CD4-positive, alpha-beta memory T cell (primary cell): Measurements from ENCODE around the gene NEURL3. TPM values are rescaled to one million over a fixed set of nuclear protein-coding genes. Genes with fewer than 3 reads are reported as not detected.

Experiments used
- CTCF ChIA-PET: fragments of 350-600 bp; sonication (Branson Sonifier 250); formaldehyde crosslinking; loops from one replicate; lab custom pipeline; 2021; ENCODE audit warnings: inconsistent platforms; ENCODE audit not compliant: partially characterized antibody; lab: Charles Lee
- POLR2A ChIA-PET: fragments of 350-600 bp; sonication (Branson Sonifier 250); formaldehyde crosslinking; loops from one replicate; lab custom pipeline; 2021; ENCODE audit not compliant: partially characterized antibody; lab: Charles Lee
- DNase-seq, 5 donors: peaks; one replicate each; pipeline versions ENCODE4 v3.0.0 to v3.0.0-alpha.2; 2020 to 2022; ENCODE audit warnings: mixed read lengths in 1 of 5
- H3K27ac ChIP-seq: one replicate; pipeline ENCODE4 v1.7.0; 2013; ENCODE audit warnings: low read depth, low read length
- H3K27me3 ChIP-seq: 2 replicates; pipeline ENCODE4 v1.7.0; 2013; ENCODE audit warnings: mild to moderate bottlenecking, low read length, moderate library complexity; ENCODE audit not compliant: insufficient read depth
- H3K36me3 ChIP-seq: 2 replicates; pipeline ENCODE4 v1.7.0; 2013; ENCODE audit warnings: mild to moderate bottlenecking, low read length, moderate library complexity; ENCODE audit not compliant: insufficient read depth
- H3K4me1 ChIP-seq: 2 replicates; pipeline ENCODE4 v1.7.0; 2013; ENCODE audit warnings: mild to moderate bottlenecking, low read length, moderate library complexity; ENCODE audit not compliant: insufficient read depth
- H3K4me3 ChIP-seq, 2 donors: one replicate each; pipeline ENCODE4 v1.7.0; 2013; ENCODE audit warnings: low read length in 2 of 2, mild to moderate bottlenecking in 1 of 2
- H3K9me3 ChIP-seq, 2 donors: one replicate each; pipeline ENCODE4 v1.7.0; 2013; ENCODE audit warnings: low read length in 2 of 2, control low read depth in 1 of 2; ENCODE audit not compliant: control insufficient read depth in 1 of 2
- H3K27ac Mint-ChIP-seq, 7 donors: one replicate each; pipeline ENCODE4 v1.8.0; 2020 to 2021; ENCODE audit warnings: mixed read lengths in 7 of 7, mild to moderate bottlenecking in 6 of 7, inconsistent platforms in 3 of 7, moderate library complexity in 3 of 7
- H3K27me3 Mint-ChIP-seq, 2 donors: one replicate each; pipeline ENCODE4 v1.8.0; 2020 to 2021; ENCODE audit warnings: mixed read lengths in 2 of 2
- H3K36me3 Mint-ChIP-seq, 2 donors: one replicate each; pipeline ENCODE4 v1.8.0; 2020 to 2021; ENCODE audit warnings: mixed read lengths in 2 of 2, inconsistent platforms in 1 of 2, mild to moderate bottlenecking in 1 of 2
- H3K4me1 Mint-ChIP-seq, 4 donors: one replicate each; pipeline ENCODE4 v1.8.0; 2020 to 2021; ENCODE audit warnings: mixed read lengths in 4 of 4, mild to moderate bottlenecking in 1 of 4
- H3K4me3 Mint-ChIP-seq, 8 donors: one replicate each; pipeline ENCODE4 v1.8.0; 2020 to 2021; ENCODE audit warnings: mixed read lengths in 8 of 8, mild to moderate bottlenecking in 7 of 8, moderate library complexity in 6 of 8, inconsistent platforms in 3 of 8
- H3K9me3 Mint-ChIP-seq, 8 donors: one replicate each; pipeline ENCODE4 v1.8.0; 2020 to 2021; ENCODE audit warnings: mixed read lengths in 8 of 8, mild to moderate bottlenecking in 5 of 8, inconsistent platforms in 3 of 8, moderate library complexity in 1 of 8
- intact Hi-C: fragments of 100-400 bp; cut with micrococcal nuclease; formaldehyde crosslinking; loops from one replicate; pipeline ENCODE4 v1.15.1; 2023
- polyA plus RNA-seq, 2 donors: library from polyadenylated mRNA; unstranded; fragments of 300-500 nt; fragmentation: Illumina TruSeq; gene quantifications; one replicate each; pipeline ENCODE4 v1.2.3, GENCODE V29; 2021
- total RNA-seq, 2 experiments: library from RNA; stranded (reverse); gene quantifications; one replicate each; pipeline ENCODE4 v1.2.3, GENCODE V29; 2021

The NEURL3 gene
- total and polyA plus RNA-seq, 4 experiments from 2014 or later = 0.22 TPM; not detected in 3

DNA sequence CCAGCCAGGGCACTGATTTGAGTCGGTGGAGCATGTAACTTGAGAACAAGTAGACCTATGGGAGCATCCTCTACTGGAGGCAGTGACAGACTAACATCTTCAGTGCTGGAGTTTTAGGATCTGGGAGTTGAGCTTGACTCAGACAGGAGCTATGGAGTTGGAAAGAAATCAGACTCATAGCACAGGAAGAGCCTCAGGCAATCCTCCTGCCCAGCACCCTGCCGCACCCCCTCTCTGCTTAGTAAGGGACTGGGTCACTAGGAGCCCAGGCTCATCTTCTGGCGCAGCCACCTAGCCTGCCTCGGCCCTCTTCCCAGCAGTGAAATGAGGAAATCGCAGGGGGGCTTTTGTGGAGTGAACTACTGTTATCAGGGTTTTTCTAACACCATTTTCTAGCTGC is 35.0 kb upstream of the NEURL3 start:
- no peaks in the 10 kb centered on the region for H3K27me3 Mint-ChIP-seq
- H3K36me3 ChIP-seq = peaks cover 12% of the 10 kb centered on the region
- H3K27ac ChIP-seq = peak overlapping the region; percentile 94
- peaks cover 20 to 56% of the 10 kb centered on the region in 2 donors for H3K36me3 Mint-ChIP-seq
- H3K27ac Mint-ChIP-seq = peak overlapping the region; percentile 98 to 100 (median 99)
- POLR2A ChIA-PET = interaction anchor here (0.8 to 17.7 kb wide), 4 partner anchors 12 to 197 kb away, joined by 3 to 320 read pairs (median 115); no protein-coding TSS in a partner anchor
- CTCF ChIA-PET = interaction anchor here (0.8 to 15.1 kb wide), 4 partner anchors 8 to 22 kb away, joined by 3 to 169 read pairs (median 32); no protein-coding TSS in a partner anchor
- H3K4me1 ChIP-seq = peaks cover 75% of the 10 kb centered on the region
- H3K9me3 ChIP-seq = no peaks in the 10 kb centered on the region
- peaks cover 40 to 81% (median 58%) of the 10 kb centered on the region in 4 donors for H3K4me1 Mint-ChIP-seq
- intact Hi-C loops = no loop called here
- no peak overlapping the region for H3K4me3 ChIP-seq
- peak in 1 of 5 donors; percentile 38 for DNase-seq
- H3K27me3 ChIP-seq = no peaks in the 10 kb centered on the region
- peak overlapping the region; percentile 23 to 98 (median 94) for H3K4me3 Mint-ChIP-seq
- peaks cover 0 to 1% (median 0%) of the 10 kb centered on the region in 8 donors for H3K9me3 Mint-ChIP-seq

- DNase-seq = peak in 1 of 5 donors; percentile 32
- ChIA-PET CTCF (interaction anchor here (1.2 to 15.1 kb wide), 5 partner anchors 9 to 221 kb away, joined by 3 to 169 read pairs (median 16); partner anchors contain the start of gene CNNM4), POLR2A (interaction anchor here (1.1 to 17.7 kb wide), 19 partner anchors 13 to 574 kb away, joined by 3 to 320 read pairs (median 11); partner anchors contain the start of genes ANKRD36, ANKRD39, DUSP2 and KANSL3)
- H3K4me3 Mint-ChIP-seq = peak overlapping the region; percentile 91 to 98 (median 96)
- H3K4me1 Mint-ChIP-seq = peaks cover 35 to 73% (median 54%) of the 10 kb centered on the region in 4 donors
- H3K27ac Mint-ChIP-seq = peak overlapping the region; percentile 98 to 100 (median 99)
- peaks cover 68% of the 10 kb centered on the region for H3K4me1 ChIP-seq
- H3K36me3 ChIP-seq = peaks cover 8% of the 10 kb centered on the region
- no peaks in the 10 kb centered on the region for H3K27me3 Mint-ChIP-seq
- no peaks in the 10 kb centered on the region for H3K9me3 ChIP-seq
- H3K9me3 Mint-ChIP-seq = peaks cover 0 to 1% (median 0%) of the 10 kb centered on the region in 8 donors
- peak overlapping the region; percentile 94 for H3K27ac ChIP-seq
- peaks cover 15 to 51% of the 10 kb centered on the region in 2 donors for H3K36me3 Mint-ChIP-seq
- intact Hi-C loops = loop anchor here (2.0 to 5.0 kb wide), 4 partner anchors 52 to 423 kb away; partner anchors contain the start of genes DUSP2 and KANSL3
- peak overlapping the region; percentile 65 to 81 for H3K4me3 ChIP-seq
- H3K27me3 ChIP-seq = no peaks in the 10 kb centered on the region
Observed at GRCh38 chr2:96539215-96539920, 34.2 kb upstream of the NEURL3 start.

DNA sequence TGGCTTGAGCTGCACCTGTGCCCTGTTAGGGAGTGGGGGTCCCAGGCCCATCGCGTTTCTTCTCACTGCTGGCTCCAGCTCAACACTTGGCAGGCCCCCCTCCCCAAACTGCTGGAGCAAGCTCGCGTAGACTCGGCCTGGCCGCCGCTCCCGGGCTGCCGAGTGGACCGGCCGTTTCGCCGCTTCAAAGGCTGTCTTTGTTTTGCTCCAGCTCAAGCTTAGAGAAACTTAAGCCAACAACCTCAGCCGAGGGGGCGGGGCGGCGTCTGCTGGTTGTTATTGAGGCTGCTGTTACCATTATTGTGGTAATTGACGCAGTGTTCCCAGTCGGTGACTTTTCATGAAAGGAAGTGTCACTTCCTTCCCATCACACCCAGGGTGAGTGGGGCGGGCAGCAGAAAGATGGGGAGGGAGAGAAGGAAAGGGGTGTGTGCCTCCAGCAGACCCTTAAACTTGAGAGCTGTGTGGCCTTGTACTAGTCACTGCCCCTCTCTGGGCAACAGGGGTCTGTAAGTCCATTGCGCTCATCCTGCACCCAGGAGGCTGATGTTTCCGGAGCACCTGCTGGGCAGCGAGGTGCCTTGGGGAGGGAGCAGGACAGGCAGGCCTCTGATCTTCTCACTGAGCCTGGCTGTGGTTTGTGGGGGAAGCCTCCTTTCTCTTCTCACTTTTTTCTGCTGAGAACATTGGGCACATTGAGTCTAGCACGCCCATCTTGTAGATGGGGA is 33.5 kb upstream of the NEURL3 start:
- H3K4me1 ChIP-seq = peaks cover 60% of the 10 kb centered on the region
- H3K27me3 Mint-ChIP-seq = no peaks in the 10 kb centered on the region
- no peaks in the 10 kb centered on the region for H3K9me3 ChIP-seq
- CTCF ChIA-PET = interaction anchor here (1.0 to 15.1 kb wide), 11 partner anchors 9 to 574 kb away, joined by 3 to 169 read pairs (median 6); partner anchors contain the start of genes ANKRD36 and CNNM4
- H3K4me3 ChIP-seq = peak overlapping the region; percentile 81 to 97
- H3K36me3 ChIP-seq = peaks cover 8% of the 10 kb centered on the region
- DNase-seq = peak; percentile 92 to 96 (median 93)
- intact Hi-C loops = loop anchor here (1.0 to 5.0 kb wide), 6 partner anchors 16 to 424 kb away; partner anchors contain the start of genes DUSP2 and KANSL3
- H3K36me3 Mint-ChIP-seq = peaks cover 11 to 43% of the 10 kb centered on the region in 2 donors
- H3K4me1 Mint-ChIP-seq = peaks cover 28 to 72% (median 49%) of the 10 kb centered on the region in 4 donors
- H3K27ac Mint-ChIP-seq = peak overlapping the region; percentile 98 to 100 (median 99)
- H3K4me3 Mint-ChIP-seq = peak overlapping the region; percentile 91 to 98 (median 96)
- H3K27ac ChIP-seq = peak overlapping the region; percentile 94
- H3K9me3 Mint-ChIP-seq = peaks cover 0 to 1% (median 0%) of the 10 kb centered on the region in 8 donors
- no peaks in the 10 kb centered on the region for H3K27me3 ChIP-seq
- POLR2A ChIA-PET = interaction anchor here (0.9 to 17.7 kb wide), 34 partner anchors 13 to 574 kb away, joined by 3 to 320 read pairs (median 6); partner anchors contain the start of genes ANKRD36, ANKRD39, CNNM3 and CNNM4

GRCh38 chr2:96537734-96538486 is 32.8 kb upstream of the NEURL3 start:
- peak overlapping the region; percentile 91 to 98 (median 96) for H3K4me3 Mint-ChIP-seq
- H3K27me3 Mint-ChIP-seq = no peaks in the 10 kb centered on the region
- H3K36me3 ChIP-seq = peaks cover 2% of the 10 kb centered on the region
- CTCF ChIA-PET = interaction anchor here (1.0 to 15.1 kb wide), 11 partner anchors 9 to 574 kb away, joined by 3 to 169 read pairs (median 5); partner anchors contain the start of genes ANKRD36 and CNNM4
- H3K4me1 ChIP-seq = peaks cover 53% of the 10 kb centered on the region
- H3K9me3 ChIP-seq = no peaks in the 10 kb centered on the region
- H3K27ac ChIP-seq = peak overlapping the region; percentile 94
- peaks cover 4 to 36% of the 10 kb centered on the region in 2 donors for H3K36me3 Mint-ChIP-seq
- peak overlapping the region; percentile 98 to 100 (median 99) for H3K27ac Mint-ChIP-seq
- intact Hi-C loops = loop anchor here (1.0 to 5.0 kb wide), 10 partner anchors 11 to 424 kb away; partner anchors contain the start of genes CIAO1, CNNM4, DUSP2 and KANSL3
- no peaks in the 10 kb centered on the region for H3K27me3 ChIP-seq
- DNase-seq = peak; percentile 76 to 83 (median 76)
- peaks cover 23 to 67% (median 42%) of the 10 kb centered on the region in 4 donors for H3K4me1 Mint-ChIP-seq
- peak overlapping the region; percentile 81 to 97 for H3K4me3 ChIP-seq
- H3K9me3 Mint-ChIP-seq = peaks cover 0 to 1% (median 0%) of the 10 kb centered on the region in 8 donors
- POLR2A ChIA-PET = interaction anchor here (0.8 to 17.7 kb wide), 38 partner anchors 12 to 575 kb away, joined by 3 to 320 read pairs (median 6); partner anchors contain the start of genes ANKRD36, ANKRD39, CNNM3 and CNNM4

DNA sequence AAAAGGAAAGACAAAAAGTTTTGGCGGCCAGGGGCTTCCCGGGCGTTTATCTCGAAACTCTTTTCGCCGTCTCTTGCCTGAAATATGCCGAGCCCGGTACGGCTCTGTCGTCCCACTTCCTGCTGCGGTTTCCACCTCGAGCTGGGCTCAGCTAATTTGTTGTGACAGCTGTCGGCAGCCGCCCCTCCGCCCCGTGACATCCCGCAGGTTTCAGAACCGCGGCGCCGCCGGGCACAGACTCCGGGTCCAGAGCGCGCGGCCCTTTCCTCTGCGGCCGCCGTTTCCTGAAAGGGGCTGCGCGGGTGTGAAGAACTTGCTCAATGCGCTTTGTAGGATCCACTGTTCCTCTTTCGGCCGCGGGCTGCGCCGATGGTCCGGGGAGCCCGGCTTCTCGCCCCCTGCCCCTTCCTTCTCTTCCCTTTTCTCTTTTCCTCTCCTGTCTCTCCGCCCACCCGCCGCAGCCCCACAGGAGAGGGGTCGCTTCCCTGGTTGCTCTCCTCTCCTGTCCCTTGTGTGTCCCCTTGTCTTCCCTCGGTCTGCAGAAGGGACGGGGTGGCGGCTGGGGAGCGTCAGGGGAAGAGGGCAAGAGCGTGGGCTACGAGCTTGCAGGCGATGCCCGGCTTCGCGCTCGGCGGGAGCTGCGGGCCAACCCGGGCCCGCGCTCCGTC is 32.0 kb upstream of the NEURL3 start:
- peak; percentile 91 to 97 (median 92) for DNase-seq
- ChIA-PET CTCF (interaction anchor here (1.2 to 15.1 kb wide), 8 partner anchors 9 to 575 kb away, joined by 3 to 169 read pairs (median 6); partner anchors contain the start of gene ANKRD36), POLR2A (interaction anchor here (0.7 to 17.7 kb wide), 36 partner anchors 11 to 576 kb away, joined by 3 to 320 read pairs (median 6); partner anchors contain the start of genes ANKRD36, ANKRD39, CIAO1 and CNNM3)
- Mint-ChIP-seq H3K9me3 (peaks cover 0 to 2% (median 0%) of the 10 kb centered on the region in 8 donors), H3K4me1 (peaks cover 24 to 65% (median 40%) of the 10 kb centered on the region in 4 donors), H3K36me3 (peaks cover 0 to 31% of the 10 kb centered on the region in 2 donors), H3K27me3 (no peaks in the 10 kb centered on the region), H3K4me3 (peak overlapping the region; percentile 91 to 98 (median 96)), H3K27ac (peak overlapping the region; percentile 96 to 100 (median 99))
- peak overlapping the region; percentile 81 to 97 for H3K4me3 ChIP-seq
- peak overlapping the region; percentile 94 for H3K27ac ChIP-seq
- H3K4me1 ChIP-seq = peaks cover 52% of the 10 kb centered on the region
- H3K9me3 ChIP-seq = no peaks in the 10 kb centered on the region
- intact Hi-C loops = loop anchor here (1.0 to 5.0 kb wide), 7 partner anchors 10 to 425 kb away; partner anchors contain the start of genes CIAO1, CNNM4 and DUSP2
- no peaks in the 10 kb centered on the region for H3K36me3 ChIP-seq
- no peaks in the 10 kb centered on the region for H3K27me3 ChIP-seq
